Inflammatory macrophage treated with lipopolysaccharide for 1 hour (primary cell): ENCODE measurements around the gene GSS.
A peak's percentile ranks its signal among the peaks of the same experiment; 100 is the strongest.

Experiments
- DNase-seq, 2 donors: peaks; one replicate each; pipeline ENCODE4 v3.0.0-alpha.2; 2020 to 2022

Gene GSS

DNA sequence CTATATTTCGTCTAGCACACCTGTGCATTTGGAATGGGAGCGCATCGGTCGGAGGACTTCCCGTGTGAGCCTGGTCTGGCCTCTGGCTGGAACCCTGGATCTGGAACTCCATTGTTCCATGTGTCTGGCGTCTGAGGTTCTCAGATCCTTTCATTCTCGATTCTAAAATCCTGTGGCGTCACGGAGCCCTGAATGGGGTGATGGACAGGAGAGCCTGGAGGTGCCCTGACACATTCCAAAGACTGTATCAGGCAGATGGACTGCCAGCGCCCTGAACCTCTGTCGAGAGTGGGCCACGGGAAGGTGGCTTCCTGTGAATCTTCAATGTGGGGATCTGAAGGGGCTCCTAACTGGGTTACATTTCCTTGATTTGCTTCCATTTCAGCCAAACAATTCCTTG lies 20.7 kb upstream of the GSS start:
- no peak for DNase-seq

DNA sequence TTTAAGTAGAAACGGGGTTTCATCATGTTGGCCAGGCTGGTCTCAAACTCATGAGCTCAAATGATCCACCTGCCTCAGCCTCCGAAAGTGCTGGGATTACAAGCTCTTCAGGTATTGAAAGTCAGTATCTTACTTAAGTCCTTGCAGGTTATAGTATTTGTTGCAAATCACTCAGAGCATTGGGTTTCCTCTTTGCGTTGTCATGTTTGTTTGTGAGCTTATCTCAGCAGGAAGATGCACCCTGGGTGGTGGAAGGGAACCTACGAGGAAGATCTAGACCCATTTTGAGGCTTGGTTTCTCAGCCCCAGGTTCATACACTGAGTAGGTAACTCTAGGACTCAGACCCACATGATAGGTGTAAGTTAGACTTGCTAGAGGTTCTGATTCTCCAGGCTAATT lies 18.6 kb upstream of the GSS start:
- DNase-seq: no peak

DNA sequence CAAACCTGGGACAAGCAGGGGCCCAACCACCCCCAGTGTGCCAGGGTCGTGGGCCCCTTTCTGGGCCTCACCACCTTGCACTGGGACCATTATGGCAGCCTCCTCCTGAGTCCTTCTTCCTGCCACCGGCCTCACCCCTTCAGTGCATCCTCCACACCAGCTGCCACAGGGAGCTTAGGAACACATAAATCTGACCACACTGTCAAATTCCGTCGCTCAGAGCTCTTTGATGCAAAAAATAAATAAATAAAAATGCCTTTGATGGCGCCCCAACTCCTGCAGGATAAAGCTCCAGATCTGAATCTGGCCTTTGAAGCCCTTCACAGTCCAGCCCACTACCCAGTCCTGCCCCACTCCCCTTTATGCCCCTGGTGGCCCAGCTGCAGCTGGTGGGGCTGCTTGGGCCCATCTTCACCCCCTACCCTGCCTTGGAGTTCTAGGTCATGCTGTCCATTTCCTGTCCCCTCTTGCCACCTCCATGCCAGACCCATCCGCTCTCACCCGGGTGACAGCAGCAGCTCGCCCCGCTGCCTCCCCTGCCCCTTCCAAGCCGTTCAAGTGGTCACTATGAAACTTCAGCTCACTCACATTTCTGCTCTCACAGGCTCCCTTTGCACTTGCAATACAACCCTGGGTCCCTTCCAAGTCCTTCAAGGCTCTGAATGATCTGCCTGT lies 16.1 kb upstream of the GSS start:
- DNase-seq: no peak

DNA sequence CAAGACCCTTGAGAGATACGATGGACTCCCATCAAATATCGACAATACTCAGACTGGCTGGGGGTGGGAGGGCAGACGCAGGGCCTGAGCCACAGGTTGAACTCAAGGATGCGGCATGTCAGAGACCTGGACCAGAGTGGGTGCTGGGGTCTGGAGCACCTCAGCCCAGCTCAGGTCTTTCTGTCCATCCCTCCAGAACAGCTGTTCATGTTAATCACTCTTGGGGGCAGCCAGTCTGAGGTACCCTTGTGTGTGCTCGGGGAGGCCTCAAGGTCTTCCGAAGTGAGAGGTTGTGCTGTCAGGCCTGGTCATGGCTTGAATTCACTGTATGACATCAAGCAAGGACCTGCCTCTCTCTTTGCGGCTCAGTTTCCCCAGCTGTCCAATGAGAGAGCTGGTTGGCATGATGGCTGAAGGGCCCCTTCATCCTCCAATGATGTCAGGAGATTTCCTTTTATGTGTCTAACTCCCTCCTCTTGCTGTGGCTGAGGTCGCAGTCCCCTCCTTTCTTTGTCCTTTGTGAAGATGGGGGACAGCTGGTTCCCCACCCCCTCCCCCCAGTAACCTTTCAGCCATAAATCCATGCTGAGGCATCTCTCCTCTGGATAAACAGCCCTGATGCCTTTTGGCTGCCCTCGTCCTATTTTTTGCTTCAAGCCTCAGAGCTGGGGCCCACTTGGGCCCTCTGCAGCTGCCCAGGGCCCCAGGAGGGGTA lies 15.4 kb upstream of the GSS start:
- no peak for DNase-seq

DNA sequence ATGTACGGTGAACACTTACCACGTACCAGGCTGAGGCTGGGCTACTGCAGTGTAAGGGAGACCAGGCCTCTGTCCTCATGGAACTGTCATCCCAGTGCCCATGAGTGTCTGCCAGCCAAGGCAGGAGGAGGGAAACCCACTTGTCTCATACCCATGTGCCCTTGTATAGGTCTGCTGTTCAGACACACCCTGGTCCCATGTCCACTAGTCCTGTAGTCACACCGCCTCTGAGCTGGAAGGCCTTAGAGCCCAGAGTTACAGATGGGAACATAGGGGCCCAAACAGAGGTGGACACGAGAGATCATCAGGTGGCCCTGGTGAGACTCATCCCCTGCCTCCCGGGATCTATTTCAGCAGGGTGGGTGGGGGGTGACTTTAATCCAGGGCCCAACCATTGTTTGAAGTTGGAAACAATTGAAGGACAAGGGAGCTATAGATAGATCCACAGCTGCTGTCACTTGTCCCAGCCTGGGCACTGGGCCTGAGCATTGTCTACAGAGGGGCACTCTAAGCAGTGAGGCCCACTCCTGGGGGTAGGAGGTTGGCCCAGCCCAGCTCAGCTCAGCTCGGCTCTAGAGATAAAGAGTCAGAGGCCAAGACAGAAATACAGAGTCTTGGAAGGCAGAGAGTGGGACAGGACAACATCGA lies 14.7 kb upstream of the GSS start:
- no peak for DNase-seq

DNA sequence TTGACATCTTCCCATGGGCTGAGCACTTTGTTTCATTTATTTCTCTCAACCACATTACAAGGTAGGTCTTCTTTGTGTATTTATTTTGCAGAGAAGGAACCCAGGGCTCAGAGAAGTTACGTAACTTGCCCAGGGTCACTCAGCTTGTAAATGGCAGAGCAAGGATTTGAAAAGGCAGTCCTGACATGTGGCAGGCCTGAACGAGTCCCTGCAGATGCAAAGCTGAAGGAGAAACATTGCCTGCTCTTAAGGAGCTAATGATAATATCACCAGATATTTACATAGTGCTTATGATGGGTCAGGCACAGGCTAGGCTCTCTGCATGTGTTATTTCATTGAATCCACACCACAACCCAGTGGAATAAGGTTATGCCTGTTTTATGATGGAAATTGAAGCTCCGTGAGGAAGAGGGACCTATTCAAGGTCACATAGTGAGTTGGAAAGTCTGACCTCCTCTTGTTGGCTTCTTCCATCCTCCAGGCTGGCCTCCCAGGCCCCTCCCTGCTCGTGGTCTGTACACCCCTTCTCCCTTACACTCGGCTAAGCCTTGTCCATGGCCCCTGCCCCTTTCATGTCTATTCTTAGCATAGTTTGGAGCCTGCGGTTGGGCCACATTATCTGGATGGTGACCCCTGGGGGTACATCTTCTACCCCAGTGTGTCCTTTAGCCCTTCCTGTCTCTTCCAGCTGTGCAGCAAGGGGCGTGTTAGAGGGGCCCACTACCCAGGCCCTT lies 12.6 kb upstream of the GSS start:
- no peak for DNase-seq

DNA sequence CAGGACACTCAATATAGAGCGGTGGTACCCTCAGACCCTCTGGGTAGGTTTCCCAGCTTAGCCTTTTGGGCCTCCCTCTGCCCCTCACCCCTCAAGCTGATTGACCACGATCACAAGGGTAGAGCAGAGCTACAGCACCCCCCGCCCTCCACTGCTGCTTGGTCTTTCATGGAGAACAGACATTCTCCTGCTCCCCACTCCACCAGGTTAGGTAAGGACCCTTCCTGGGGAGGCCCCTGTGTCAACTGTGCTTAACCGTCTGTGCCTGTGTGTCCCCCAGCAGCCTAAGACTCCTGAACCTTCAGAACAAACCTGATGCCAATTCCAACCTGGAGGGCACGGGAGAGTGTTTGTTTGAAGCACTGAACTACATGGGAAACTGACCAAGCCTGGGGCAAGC lies 11.8 kb upstream of the GSS start:
- no peak for DNase-seq

DNA sequence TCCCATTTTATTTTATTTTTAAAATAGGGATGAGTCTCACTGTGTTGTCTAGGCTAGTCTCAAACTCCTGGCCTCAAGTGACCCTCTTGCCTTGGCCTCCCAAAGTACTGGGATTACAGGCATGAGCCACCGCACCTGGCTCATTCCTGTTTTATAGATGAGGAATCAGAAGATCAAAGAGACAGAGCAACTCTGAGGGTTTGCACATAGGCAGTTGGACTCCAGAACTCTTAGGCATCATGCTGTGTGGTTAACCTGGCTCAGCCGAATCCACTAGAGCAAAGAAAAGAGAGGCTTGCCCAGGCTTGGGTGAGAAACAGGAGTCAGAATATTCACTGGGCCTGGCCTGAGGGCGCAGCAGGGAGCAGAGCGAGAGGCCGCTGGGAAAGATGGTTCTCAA lies 9.4 kb upstream of the GSS start:
- no peak for DNase-seq

DNA sequence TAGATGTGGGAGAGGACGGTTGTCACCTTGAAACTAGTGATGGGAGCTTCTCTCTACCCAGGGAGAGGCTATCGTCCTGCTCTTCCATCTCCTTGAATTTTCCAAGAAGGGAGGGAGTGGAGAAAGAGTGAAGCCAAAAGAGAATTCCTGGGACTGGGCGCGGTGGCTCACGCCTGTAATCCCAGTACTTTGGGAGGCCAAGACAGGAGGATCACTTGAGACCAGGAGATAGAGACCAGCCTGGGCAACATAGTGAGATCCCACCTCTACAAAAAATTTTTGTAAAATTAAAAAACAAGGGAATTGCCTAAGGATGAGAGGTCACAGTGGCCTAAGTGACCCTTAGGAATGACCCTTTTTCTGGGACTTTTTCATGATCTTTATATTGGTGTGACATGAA lies 8.9 kb upstream of the GSS start:
- no peak for DNase-seq

DNA sequence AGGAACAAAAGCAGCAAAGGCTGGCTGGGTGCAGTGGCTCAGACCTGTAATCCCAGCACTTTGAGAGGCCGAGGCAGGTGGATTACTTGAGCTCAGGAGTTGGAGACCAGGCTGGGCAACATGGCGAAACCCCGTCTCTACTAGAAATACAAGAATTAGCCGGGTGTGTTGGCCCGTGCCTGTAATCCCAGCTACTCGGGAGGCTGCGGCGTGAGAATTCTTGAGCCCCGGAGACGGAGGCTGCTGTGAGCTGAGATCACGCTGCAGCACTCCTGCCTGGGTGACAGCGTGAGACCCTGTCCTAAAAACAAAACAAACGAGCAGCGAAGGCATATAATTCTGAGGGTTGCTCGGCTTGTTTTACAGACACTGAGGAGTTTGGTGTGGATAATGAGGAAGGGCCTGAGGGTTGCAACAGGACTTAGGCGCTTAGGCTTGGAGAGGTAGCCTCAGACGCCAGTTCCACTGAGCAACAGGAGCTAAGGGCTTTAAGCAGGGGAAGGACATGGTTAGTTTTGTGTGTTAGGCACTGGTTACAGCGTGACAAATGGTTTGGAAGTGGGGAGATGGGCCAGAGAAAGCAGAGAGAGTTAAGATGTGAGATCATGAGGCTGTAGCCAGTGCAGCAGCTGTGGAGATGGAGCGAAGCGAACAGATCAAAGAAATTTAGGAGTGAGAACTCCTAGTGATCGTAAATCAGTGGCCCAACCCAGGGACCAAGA lies 1.3 kb upstream of the GSS start:
- no peak for DNase-seq

DNA sequence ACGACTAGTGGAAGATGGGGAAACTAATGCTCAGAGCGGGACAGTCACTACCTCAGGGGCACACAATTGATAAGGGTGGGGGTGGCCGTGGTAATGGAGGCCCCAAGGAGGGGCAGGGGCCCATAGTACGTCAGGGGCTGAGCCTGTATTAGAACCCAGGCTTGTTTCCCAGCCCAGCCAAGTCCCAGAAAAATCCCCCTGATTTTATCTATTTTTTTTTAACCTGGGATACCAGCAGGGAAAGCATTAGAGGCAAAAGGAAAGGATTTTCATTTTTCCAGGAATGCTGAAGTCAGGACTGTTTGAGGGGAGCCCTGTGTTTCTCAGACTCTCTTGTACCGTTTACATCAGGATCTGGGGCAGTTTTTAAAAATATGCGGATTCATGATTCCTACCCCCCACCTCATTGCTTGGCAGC lies 444 bp upstream of the GSS start:
- no peak for DNase-seq

DNA sequence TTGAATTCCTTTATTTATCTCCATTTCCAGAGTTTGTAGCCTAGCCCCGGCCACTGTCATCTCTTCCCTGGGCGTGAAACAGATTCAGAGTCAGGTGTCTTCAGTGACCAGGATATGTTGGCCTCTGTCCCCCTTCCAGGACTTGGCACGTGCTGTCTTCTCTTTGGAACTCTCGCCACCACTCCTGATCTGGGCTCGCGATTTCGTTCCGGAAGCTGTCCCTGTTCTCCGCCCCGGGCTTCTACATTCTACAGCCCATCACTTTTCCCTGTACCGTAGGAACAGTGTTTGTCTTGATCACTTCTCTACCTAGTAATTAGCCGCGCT lies 739 bp downstream of the GSS start:
- peak in 1 of 2 donors; percentile 8 for DNase-seq

DNA sequence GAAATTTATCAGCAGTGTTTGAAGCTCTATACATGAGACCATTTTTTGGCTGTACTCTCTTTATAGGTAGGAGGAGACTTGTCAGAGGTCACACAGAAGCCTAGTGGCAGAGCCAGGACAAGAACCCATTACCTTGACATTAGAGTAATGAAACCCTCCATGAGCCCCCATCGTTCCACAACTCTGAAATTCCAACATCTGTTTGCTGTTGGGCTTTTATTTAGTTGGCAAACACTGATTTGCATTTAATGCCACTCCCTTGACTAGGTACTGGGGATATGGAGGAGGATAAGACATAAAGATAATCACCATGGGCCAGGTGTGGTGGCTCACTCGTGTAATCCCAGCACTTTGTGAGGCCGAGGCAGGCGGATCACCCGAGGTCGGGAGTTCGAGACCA lies 1.6 kb downstream of the GSS start:
- no peak for DNase-seq

DNA sequence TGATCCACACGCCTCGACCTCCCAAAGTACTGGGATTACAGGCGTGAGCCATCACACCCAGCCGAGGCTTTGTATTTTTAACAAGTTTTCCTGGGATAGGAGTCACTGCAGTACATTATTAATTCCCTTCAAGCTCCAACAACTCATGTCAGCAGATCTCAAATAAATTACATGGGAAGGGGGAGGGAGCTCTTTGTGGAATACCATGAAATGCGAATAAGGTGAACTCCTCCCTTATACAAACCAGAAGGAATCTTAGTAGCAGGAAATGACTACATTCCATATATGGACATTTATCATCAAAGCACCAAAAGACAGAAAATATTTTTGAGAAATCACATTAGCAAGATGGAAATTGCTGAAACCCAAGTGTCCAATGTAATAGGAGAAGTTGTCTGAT lies 2.9 kb downstream of the GSS start:
- DNase-seq: no peak

DNA sequence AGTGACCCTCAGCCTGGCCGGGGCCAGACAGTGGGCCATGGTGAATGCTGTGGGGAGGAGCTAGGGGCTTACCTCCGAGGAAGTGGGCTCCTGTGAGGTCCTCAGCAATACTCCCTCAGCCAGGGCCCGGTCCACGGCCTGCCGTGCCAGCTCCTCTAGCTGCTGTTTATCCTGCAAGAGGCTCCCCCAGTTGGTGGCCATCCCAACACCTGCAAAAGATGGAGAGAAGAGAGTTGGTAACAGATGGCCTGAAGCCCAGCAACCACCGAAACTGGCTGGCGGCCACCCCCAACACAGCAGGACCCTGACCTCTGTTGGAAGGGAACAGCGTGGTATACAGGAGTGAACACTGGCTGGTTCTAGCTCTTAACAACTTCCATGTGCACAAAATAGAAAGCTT lies 4.0 kb downstream of the GSS start:
- DNase-seq: no peak

DNA sequence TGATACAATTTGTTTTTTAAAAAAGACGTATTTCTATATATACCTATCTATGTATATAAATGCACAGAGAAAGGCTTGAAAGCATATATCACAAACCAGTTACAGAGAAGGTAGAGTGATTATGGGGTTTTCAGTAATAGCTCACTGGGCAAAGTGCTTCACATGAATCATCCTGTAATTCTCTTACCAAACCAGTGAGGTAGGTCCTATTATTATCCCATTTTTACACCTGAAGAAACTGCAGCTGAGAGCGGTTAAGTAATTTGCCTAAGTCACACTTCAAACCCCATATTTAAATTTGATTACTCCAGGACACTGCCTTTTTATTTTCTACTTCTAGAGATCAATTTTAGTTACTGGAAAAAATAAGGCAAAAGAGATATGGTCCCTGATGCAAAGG lies 4.4 kb downstream of the GSS start:
- no peak for DNase-seq

DNA sequence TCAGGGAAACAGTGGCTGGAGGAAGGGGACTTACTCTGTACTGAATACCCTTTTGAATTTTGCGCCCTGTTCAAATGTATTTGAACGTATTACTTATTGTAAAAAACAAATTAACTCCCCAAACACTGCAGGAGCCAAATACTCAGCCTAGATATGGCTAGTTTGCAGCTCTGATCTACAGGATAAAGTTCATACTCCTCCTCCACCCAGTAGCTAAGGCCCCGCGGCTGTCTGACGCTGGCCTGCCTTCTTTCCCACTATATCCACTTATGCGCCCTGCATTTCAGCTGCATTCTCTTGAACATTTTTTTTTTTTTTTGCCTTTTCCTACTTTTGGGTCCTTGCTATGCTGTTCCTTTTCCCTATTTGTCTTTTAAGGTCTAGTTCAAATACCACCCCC lies 6.5 kb downstream of the GSS start:
- DNase-seq: no peak

DNA sequence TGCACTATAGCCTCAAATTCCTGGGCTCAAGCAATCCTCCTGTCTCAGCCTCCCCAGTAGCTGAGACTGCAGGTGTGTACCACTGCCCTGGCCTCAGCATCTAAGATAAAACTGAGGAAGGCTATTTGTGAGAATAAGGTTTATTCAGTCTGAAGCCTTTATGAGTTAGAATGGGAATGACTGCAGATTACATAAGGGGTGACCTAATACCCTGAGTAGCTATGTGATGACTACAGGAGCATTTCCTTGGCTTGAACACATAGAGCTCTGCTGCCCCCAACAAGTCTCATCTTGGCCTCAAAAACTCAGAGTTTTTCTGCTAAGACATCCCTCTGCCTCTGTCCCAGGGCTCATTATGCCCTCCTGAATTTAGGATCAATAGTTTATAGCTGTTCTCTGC lies 7.6 kb downstream of the GSS start:
- DNase-seq: peak in 1 of 2 donors; percentile 28

DNA sequence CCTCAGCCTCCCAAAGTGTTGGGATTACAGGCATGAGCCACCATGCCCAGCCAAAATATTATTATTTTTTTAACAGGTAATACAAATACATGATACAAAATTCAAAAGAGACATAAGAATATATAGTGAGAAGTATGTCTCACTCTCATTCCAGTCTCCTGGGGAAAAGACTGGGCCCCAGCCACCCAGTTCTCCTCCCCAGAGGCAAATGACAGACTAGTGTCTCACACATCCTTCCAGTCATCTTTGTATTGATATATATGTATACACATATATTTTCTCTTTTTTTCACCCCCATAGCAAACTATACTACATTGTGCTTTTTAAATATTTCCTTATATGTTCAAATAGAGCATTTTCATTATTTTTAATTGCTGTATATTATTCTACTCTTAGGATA lies 8.3 kb downstream of the GSS start:
- DNase-seq: no peak

DNA sequence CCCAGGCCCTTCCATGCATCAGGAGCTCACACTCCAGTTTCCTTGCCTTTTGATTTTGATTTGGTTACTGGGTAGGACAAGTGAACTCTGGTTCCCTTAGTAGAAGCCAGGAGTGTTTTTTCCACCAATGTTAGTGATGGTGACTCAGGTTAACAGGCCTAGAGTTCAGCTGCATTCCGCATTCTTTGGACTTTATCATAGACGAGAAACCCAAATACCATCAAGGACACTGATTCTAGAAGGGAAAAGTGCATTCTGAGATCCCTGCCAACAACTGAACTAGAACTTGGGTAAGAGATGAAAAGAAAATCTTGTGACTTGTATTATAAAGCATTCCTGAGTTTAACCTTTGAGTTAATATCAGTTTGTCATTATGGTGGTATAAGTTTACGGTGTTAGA lies 8.9 kb downstream of the GSS start:
- DNase-seq: no peak

DNA sequence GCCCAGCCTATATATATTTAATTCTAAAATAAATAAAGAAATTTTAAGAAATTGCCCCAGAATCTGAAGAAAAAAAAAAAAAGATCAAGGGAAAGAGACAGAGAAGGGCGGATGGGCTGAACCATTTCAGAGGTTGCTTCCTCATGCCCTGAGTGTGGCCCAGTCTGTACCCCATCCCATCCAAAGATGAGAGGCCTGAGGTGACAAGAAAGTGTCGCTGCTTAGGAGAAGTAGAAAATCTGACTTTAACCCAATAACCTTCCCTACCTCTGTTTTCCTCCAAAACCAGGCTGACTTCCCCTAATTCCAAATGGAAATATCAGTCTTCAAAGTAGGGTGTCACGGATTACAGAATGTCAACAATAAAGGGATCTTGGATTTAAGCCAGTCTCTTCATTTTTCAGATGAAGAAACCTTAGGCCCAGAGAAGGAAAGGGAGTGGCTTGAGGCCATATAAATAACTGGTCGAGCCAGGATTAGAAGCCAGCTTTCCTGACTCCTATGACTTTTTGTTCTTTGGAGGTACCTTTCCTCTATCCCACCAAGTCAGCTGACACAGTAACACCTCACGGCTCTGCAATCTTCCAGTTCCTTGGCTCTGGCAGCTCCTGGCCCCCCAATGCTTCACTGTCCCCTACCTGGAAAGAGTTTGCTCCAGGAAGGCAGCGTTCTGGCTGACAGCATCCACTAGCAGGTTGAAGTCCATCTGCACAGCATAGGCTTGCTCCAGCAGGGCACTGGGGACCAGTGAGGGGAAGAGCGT lies 10.1 kb downstream of the GSS start:
- no peak for DNase-seq

DNA sequence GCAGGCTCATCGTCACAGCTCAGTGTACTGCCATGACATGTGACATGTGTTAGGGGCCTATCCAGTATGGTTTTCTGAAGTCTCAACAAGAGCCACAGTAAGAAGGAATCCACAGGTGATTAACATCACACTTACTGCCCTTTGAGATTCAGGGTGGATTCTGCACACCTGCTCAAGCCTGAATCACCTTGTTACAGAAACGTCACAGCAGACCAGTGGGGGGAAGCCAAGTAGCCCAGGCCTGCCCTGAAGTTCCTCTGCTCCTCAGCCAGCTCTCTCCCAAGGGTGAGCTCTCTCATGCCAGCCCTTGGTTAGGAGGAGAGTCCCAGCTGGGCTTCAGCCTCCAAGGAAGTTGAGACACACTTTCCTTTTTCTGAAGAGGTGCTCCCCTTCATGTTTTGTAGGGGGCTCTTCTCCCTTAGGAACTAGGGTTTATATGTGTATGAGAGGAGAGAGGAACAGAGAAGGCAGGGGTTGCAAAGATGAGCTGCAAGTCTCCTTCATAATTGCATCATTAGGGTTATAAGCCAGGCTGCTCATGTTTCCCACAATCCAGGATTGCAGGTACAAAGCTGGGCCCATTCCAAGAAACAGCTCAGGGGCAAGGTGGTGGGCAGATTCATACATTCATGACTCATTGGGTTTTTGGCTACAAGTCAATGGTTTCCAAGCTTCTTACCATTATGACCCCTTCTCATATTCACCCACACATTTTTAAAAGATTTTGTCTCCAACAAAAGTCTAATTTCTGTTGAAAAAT lies 11.6 kb downstream of the GSS start:
- DNase-seq: no peak
